Fibroblast of lung (primary cell): ENCODE data around the gene TRA2B. TPM values are rescaled to one million over a fixed set of nuclear protein-coding genes. Genes with fewer than 3 reads are reported as not detected.

ENCODE experiments used
- DNase-seq, 2 donors: peaks; one replicate each; pipeline versions ENCODE4 v3.0.0 to v3.0.0-alpha.2; 2010; ENCODE audit warnings: low read depth in 2 of 2
- H2AFZ ChIP-seq: 2 replicates; pipeline ENCODE4 v1.5.1; 2012; ENCODE audit warnings: low read length, control low read depth, inconsistent platforms
- H3K27ac ChIP-seq: 2 replicates; pipeline ENCODE4 v1.5.1; 2011; ENCODE audit warnings: low read length, control low read depth; ENCODE audit not compliant: insufficient read depth
- H3K27me3 ChIP-seq: 2 replicates; pipeline ENCODE4 v1.5.1; 2011; ENCODE audit warnings: mild to moderate bottlenecking, low read length; ENCODE audit not compliant: control insufficient read depth, insufficient read depth
- H3K36me3 ChIP-seq: 2 replicates; pipeline ENCODE4 v1.5.1; 2011; ENCODE audit warnings: low read length; ENCODE audit not compliant: control insufficient read depth, insufficient read depth
- H3K4me1 ChIP-seq: 2 replicates; pipeline ENCODE4 v1.5.1; 2011; ENCODE audit warnings: low read length; ENCODE audit not compliant: control insufficient read depth, insufficient read depth; ENCODE audit errors: extremely low read depth
- H3K4me2 ChIP-seq: 2 replicates; pipeline ENCODE4 v1.5.1; 2011; ENCODE audit warnings: low read length, control low read depth; ENCODE audit not compliant: insufficient read depth; ENCODE audit errors: extremely low read depth
- H3K4me3 ChIP-seq, 4 experiments: fragments of 200-600 bp in 1 of 4; sonication (generic) in 1 of 4; replicated peaks in 1 of 4; 2 replicates each; pipeline ENCODE4 v1.5.1; 2011 to 2016; ENCODE audit warnings: low read length in 4 of 4, low read depth in 3 of 4, mild to moderate bottlenecking in 3 of 4, control low read depth in 2 of 4, inconsistent platforms in 1 of 4, mixed read lengths in 1 of 4; ENCODE audit not compliant: insufficient read depth in 1 of 4; ENCODE audit errors: control extremely low read depth in 1 of 4
- H3K79me2 ChIP-seq: 2 replicates; pipeline ENCODE4 v1.5.1; 2012; ENCODE audit warnings: mild to moderate bottlenecking, low read length, inconsistent platforms; ENCODE audit not compliant: control insufficient read depth, insufficient read depth
- H3K9ac ChIP-seq: 2 replicates; pipeline ENCODE4 v1.5.1; 2011; ENCODE audit warnings: mild to moderate bottlenecking, low read length, control low read depth; ENCODE audit not compliant: insufficient read depth
- H3K9me3 ChIP-seq: 2 replicates; pipeline ENCODE4 v1.5.1; 2012; ENCODE audit warnings: low read depth, low read length; ENCODE audit not compliant: control insufficient read depth, insufficient read depth
- H4K20me1 ChIP-seq: 2 replicates; pipeline ENCODE4 v1.5.1; 2011; ENCODE audit warnings: low read length; ENCODE audit not compliant: control insufficient read depth, insufficient read depth; ENCODE audit errors: extremely low read depth
- EZH2 ChIP-seq: IDR thresholded peaks from 2 replicates; pipeline ENCODE4 v1.5.1; 2012; ENCODE audit warnings: low read length, control low read depth, mild to moderate bottlenecking; ENCODE audit errors: missing control alignments
- polyA plus RNA-seq, 2 donors: library from polyadenylated mRNA; depleted of rRNA in 1 of 2; stranded (reverse) in 1 of 2; unstranded in 1 of 2; fragments of >200 nt; gene quantifications; 2 replicates each; pipeline ENCODE4 v1.2.1, GENCODE V29; 2011 to 2012; ENCODE audit warnings: missing spikeins in 1 of 2
- total RNA-seq: library from RNA; depleted of rRNA; stranded (reverse); fragments of >200 nt; gene quantifications from 2 replicates; pipeline ENCODE4 v1.2.1, GENCODE V29; 2014
- TF ChIP-seq, protein P1 (sequence below), 2 donors: IDR thresholded peaks in 1 of 2; conservative IDR thresholded peaks in 1 of 2; 1 replicate in 1 of 2; 2 replicates in 1 of 2; pipeline ENCODE4 v1.5.1; 2011 to 2012; ENCODE audit warnings: low read length in 2 of 2, control low read depth in 1 of 2, inconsistent platforms in 1 of 2, low read depth in 1 of 2, mild to moderate bottlenecking in 1 of 2

Gene TRA2B
- total and polyA plus RNA-seq, 2 donors (not counting 1 experiment from before 2014, with no cell fraction given) = 117 to 140 TPM

DNA sequence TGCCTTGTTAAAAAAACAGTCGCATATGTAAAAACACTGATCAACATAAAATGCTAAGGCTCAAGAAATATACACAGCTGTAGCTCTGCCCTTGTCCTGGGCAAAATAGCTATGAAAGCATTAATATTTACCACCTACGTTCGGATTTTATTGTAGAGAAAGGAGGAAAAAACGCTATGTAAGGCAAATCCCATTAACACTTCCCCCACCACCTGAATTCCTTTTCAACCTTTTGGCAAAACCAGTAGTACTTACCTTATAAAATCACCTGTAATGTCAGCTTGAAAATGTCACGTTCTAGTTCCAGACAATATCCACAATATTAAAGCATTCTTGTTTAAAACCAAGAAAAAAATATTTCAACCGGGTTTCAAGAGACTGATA is 3.6 kb downstream of the TRA2B start:
- peak overlapping the region; percentile 99 to 100 (median 100) for H3K4me3 ChIP-seq
- peaks cover 87% of the 10 kb centered on the region for H3K79me2 ChIP-seq
- DNase-seq = no peak
- H3K4me1 ChIP-seq = peaks cover 10% of the 10 kb centered on the region
- H3K4me2 ChIP-seq = peak overlapping the region; percentile 96
- H3K27me3 ChIP-seq = no peaks in the 10 kb centered on the region
- H4K20me1 ChIP-seq = peaks cover 55% of the 10 kb centered on the region
- TF ChIP-seq, protein P1, sequence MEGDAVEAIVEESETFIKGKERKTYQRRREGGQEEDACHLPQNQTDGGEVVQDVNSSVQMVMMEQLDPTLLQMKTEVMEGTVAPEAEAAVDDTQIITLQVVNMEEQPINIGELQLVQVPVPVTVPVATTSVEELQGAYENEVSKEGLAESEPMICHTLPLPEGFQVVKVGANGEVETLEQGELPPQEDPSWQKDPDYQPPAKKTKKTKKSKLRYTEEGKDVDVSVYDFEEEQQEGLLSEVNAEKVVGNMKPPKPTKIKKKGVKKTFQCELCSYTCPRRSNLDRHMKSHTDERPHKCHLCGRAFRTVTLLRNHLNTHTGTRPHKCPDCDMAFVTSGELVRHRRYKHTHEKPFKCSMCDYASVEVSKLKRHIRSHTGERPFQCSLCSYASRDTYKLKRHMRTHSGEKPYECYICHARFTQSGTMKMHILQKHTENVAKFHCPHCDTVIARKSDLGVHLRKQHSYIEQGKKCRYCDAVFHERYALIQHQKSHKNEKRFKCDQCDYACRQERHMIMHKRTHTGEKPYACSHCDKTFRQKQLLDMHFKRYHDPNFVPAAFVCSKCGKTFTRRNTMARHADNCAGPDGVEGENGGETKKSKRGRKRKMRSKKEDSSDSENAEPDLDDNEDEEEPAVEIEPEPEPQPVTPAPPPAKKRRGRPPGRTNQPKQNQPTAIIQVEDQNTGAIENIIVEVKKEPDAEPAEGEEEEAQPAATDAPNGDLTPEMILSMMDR (conservative IDR thresholded peaks at IDR 0.05 in 1 of 2, IDR thresholded peaks at IDR 0.05 in 1 of 2; ENCODE audit: low read depth in 1 of 2, low read length in 2 of 2) = no peak
- no peak for TF ChIP-seq EZH2
- H3K27ac ChIP-seq = no peak overlapping the region
- H3K9ac ChIP-seq = no peak overlapping the region
- H2AFZ ChIP-seq = no peak overlapping the region
- H3K9me3 ChIP-seq = no peaks in the 10 kb centered on the region
- peaks cover 3% of the 10 kb centered on the region for H3K36me3 ChIP-seq

DNA sequence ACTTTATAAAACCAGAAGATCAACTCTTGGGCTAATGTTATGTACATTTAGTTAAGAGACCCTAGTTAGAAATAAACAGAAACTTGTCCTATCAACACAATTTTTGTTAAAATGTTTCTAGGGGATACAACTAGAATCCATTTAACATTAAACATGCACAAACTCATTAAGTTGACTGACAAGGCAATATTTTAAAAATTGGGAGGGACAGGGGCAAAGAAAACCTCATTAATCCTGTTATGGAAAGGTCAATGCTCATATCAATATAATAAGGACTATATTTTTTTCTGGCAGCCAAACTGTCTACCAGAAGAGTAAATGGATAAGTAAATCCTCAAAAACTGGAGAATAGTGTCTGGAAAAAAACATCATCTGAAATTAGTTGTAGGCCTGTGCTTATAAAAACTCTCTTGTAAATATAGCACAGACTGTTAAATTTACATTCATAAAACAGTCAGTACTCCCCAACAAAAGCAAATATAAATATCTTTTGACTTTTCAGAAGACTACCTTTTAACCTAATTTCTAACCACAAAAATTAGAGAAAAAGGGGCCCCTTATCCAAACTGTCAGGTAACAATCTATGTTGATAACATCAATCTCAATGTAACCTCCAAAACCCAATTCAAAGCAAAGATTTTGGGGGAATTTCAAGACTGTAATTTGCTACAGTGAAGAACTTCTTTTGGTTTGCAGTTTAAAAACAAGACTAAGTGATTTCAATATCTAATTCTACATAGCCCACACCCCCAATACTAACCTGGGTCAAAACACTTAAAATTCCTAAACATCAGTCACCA is 4.2 kb downstream of the TRA2B start:
- H3K27me3 ChIP-seq = no peaks in the 10 kb centered on the region
- peaks cover 55% of the 10 kb centered on the region for H4K20me1 ChIP-seq
- H3K79me2 ChIP-seq = peaks cover 92% of the 10 kb centered on the region
- H3K27ac ChIP-seq = no peak overlapping the region
- peaks cover 3% of the 10 kb centered on the region for H3K36me3 ChIP-seq
- no peak overlapping the region for H3K9ac ChIP-seq
- peak overlapping the region; percentile 96 for H3K4me2 ChIP-seq
- H2AFZ ChIP-seq = no peak overlapping the region
- no peaks in the 10 kb centered on the region for H3K9me3 ChIP-seq
- H3K4me1 ChIP-seq = peaks cover 10% of the 10 kb centered on the region
- peak overlapping the region; percentile 99 to 100 (median 100) for H3K4me3 ChIP-seq
- no peak for DNase-seq
- TF ChIP-seq, protein P1 (conservative IDR thresholded peaks at IDR 0.05 in 1 of 2, IDR thresholded peaks at IDR 0.05 in 1 of 2; ENCODE audit: low read depth in 1 of 2, low read length in 2 of 2) = no peak
- TF ChIP-seq EZH2 = no peak

DNA sequence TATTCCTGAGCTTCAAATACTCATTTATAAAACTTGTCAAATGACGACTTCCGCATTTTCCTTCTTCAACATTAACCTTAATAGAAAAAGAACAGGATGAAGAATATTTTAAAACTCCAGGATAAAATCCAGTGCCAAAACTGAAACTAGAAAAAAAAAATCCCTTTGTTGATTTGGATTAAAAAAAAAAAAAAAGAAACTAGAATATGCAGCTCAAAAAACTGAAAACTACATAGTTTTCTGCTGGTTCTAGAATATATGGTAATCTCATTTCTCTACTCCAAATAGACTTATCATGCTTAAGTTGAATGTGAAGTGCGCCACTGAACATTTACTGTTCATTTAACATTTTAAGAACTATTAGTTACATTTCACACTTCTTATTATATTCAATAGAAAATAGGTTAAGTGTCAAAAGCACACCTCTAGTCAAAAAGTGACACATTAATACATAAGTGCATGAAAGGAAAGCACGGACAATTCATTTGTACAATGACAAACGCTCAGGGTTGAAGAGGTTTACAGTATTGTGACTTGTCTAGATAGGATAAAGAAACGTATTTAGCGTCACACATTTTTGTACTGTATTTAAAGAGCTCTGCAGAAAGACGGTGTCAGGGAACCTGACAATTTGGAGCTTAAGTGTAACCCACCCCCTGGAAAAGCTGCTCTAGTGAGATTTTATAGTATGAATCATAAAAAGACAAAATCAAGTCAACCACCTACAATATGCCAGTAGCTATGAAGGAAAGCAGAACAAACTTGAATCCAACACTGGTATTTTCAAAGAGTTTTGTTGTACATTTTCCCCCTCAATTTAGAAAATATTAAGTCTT is 5.8 kb downstream of the TRA2B start:
- H3K79me2 ChIP-seq = peaks cover 100% of the 10 kb centered on the region
- H2AFZ ChIP-seq = no peak overlapping the region
- H3K4me3 ChIP-seq = peak overlapping the region; percentile 17 to 100 (median 70)
- TF ChIP-seq, protein P1 (conservative IDR thresholded peaks at IDR 0.05 in 1 of 2, IDR thresholded peaks at IDR 0.05 in 1 of 2; ENCODE audit: low read depth in 1 of 2, low read length in 2 of 2) = no peak
- no peak for TF ChIP-seq EZH2
- no peaks in the 10 kb centered on the region for H3K27me3 ChIP-seq
- H4K20me1 ChIP-seq = peaks cover 60% of the 10 kb centered on the region
- peak overlapping the region; percentile 68 for H3K4me2 ChIP-seq
- peaks cover 11% of the 10 kb centered on the region for H3K4me1 ChIP-seq
- H3K27ac ChIP-seq = no peak overlapping the region
- peak in 1 of 2 donors; percentile 23 for DNase-seq
- H3K9me3 ChIP-seq = no peaks in the 10 kb centered on the region
- H3K9ac ChIP-seq = no peak overlapping the region
- peaks cover 3% of the 10 kb centered on the region for H3K36me3 ChIP-seq
